ENCODE data around the gene SNRNP25.
"Not testable (repeated sequence)": the region's sequence is repeated elsewhere in the genome, so short reads cannot be mapped to it uniquely, and the experiment has no call there.

The SNRNP25 gene

GRCh38 chr16:41439-42068, 12.1 kb upstream of the SNRNP25 start:
- DNase-seq (ENCODE audit: low read depth in 2 of 2): no peak

- DNase-seq (ENCODE audit: low read depth in 2 of 2): no peak
These were observed 11.6 kb upstream of the SNRNP25 start for GRCh38 chr16:42069-42457.

DNA sequence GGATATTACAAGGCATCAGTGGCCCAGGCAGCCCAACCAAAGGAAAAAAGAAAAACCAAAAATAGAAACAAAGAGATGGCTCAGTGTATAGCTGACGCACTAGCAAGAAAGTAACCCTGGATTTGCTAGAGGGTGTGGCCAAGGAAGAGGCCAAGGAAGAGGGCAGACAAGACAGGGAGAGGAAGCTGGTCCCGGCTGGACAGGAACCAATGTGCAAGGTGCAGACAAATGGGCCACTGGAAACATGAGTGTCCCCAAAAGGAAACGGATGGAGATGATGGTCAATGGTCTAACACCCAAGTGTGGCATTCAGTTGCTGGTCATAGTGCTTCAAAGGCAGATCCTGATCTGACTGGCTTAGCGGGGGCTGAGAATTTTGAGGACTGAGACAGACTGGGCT, 10.9 kb upstream of the SNRNP25 start:
- no peak for DNase-seq (ENCODE audit: low read depth in 2 of 2)

- no peak for DNase-seq (ENCODE audit: low read depth in 2 of 2)
These were observed 10.3 kb upstream of the SNRNP25 start for GRCh38 chr16:43294-43693.

- no peak for DNase-seq (ENCODE audit: low read depth in 2 of 2)
These were observed 9.0 kb upstream of the SNRNP25 start for GRCh38 chr16:44655-45054.

DNA sequence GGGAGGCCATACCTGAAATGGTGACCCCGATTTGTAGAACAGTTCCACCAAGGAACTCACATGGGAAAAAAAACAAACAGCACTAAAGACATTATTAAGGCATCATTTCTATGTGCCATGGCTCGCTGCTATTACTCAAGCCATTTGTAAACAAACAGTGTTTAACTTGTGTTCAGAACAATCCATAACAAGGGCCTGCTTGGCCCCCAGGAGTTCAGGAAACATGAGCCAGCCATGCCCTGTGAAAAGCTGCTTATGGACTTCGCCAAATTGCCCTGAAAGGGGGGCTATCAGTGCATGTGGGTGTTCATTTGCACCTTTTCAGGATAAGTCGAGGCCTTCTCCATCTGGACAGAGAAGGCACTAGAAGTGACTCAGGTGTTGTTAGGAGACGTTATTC, 8.2 kb upstream of the SNRNP25 start:
- DNase-seq (ENCODE audit: low read depth in 2 of 2): no peak

DNA sequence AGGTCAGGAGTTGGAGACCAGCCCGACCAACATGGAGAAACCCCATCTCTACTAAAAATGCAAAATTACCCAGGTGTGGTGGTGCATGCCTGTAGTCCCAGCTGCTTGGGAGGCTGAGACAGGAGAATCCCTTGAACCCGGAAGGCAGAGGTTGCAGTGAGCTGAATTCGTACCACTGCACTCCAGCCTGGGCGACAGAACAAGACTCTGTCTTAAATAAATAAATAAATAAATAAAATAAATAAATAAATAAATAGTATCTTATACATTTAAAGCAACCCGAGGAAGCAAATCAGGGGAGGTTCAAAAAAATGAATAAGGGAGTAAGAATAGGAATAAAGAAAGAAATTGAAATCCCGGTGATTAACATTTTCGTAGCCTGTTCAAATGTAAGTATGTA, 7.1 kb upstream of the SNRNP25 start:
- DNase-seq (ENCODE audit: low read depth in 2 of 2): not testable (repeated sequence)

GRCh38 chr16:47234-47633, 6.4 kb upstream of the SNRNP25 start:
- no peak for DNase-seq (ENCODE audit: low read depth in 2 of 2)

DNA sequence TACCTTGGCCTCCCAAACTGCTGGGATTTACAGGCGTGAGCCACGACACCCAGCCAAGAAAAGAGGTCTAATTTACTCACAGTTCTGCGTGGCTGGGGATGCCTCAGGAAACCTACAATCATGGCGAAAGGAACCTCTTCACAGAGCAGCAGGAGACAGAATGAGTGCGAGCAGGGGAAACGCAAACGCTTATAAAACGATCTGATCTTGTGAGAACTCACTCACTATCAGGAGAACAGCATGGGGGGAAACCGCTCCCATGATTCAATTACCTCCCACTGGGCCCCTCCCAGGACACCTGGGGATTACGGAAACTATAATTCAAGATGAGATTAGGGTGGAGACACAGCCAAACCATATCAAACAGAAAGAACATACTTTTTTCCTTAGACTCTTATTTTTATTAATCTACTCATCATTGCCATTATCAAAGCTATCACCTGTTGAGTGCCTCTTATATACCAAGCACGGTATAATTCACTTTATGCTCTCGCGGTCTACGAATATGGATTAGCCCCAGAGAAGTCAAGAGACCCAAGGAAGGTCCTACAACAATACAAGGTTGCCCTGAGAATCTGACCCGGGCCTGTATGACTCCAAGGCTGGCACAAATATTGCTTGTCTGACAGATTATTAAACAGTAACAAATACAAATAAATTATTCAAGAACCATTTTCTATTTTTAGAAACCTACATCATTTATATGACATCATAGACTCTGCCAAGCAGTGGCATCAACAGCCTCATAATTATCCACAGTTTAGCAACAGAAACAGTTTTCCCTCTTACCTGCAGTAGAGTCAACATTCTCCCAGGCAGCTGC, 2.6 kb upstream of the SNRNP25 start:
- DNase-seq (ENCODE audit: low read depth in 2 of 2): no peak

GRCh38 chr16:54237-54581, 581 bp downstream of the SNRNP25 start:
- DNase-seq (ENCODE audit: low read depth in 2 of 2): no peak

GRCh38 chr16:55571-56136, 2.0 kb downstream of the SNRNP25 start:
- DNase-seq (ENCODE audit: low read depth in 2 of 2): no peak

DNA sequence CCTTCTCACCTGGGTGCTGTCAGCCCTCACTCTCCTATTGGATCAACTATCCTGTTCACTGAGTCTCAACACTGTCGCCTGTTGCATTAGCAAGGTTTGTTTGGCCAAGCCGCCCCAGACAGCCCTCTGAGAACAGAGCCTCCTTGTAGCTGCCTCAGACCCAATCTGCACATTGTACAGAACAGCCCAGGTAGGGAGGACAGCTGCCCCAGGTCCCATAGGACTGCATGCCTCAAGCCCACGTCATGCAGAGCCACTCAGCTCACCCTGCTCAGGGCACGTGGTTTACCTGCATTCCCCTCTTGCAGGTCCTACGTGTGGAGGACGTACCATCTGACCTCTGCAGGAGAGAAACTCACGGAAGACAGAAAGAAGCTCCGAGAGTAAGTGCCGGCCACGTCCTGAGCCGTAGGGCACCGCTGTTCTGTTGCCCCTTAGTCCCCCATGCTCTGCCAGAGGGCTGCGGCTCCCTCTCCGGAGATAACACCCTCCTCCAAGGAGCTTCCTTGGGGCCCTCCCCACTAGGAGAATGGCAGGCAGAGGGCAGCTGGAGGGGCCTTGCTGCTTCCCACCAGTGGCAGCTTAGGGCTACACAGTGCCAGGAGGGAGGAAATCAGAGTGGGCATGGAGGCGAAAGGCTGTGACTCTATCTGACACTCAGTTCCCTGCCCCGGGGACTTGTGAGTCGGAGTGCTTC, 2.8 kb downstream of the SNRNP25 start:
- DNase-seq (ENCODE audit: low read depth in 2 of 2): no peak

DNA sequence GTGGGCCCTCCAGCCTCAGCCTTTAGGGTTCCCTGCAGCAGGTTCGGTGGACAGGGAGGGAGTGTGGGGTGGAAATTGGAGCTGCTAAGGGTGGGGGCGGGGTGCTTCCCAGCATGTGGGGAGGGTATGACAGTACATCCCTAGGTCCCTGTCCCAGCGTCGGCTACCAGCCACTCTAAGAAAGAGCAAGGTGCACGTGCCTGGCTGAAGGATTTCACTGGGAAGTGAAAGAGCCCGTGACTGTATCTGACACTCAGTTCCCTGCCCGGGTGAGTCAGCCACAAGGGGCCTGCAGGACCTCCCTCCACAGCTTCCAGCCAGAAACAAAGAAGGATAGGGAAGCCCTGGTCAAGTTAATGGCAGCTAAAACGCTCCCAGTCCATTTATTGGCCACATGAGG, 4.1 kb downstream of the SNRNP25 start:
- DNase-seq (ENCODE audit: low read depth in 2 of 2): no peak

DNA sequence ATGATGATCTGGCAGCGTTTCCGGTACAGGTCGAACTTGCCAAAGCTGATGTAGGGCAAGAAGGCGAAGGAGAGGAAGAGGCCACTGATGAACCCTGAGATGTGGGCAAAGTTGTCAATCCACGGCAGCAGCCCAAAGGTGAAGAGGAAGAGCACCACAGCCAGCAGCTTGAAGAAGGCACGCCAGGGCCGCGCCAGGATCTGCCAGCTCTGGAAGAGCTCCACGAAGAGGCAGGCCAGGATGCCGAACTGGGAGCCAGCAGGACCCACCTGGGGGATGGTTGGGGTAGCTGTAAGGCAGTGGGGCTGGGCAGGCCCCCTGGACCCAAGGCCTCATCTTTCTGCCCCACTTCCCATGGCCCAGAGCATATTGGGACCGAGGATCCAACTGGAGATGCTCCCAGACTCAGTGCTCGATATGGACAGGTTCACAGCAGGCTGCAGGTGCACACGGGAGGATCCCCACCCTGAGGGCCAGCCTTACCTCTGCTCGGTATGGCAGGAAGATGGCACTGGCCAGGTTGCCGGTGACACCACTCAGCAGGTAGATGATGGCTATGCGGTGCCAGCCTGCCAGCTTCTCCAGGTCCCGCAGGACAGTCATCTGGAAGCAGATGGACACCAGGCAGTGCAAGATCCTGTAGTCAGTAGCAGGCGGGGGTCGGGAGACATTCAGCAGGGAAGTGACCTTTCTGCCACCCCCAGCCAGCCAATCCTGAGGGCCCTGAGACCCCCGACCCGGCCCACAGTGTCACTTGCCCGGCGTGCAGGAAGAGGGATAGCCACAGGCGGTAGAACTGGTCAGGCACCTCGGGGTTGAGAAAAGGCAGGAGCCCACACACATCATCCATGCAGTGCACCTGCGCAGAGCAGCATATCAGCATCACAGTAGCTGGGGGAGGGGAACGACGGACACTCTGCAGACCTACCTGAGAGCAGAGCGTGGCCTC, 5.1 kb downstream of the SNRNP25 start:
- DNase-seq (ENCODE audit: low read depth in 2 of 2): no peak

GRCh38 chr16:59440-60059, 5.9 kb downstream of the SNRNP25 start:
- DNase-seq (ENCODE audit: low read depth in 2 of 2): no peak

DNA sequence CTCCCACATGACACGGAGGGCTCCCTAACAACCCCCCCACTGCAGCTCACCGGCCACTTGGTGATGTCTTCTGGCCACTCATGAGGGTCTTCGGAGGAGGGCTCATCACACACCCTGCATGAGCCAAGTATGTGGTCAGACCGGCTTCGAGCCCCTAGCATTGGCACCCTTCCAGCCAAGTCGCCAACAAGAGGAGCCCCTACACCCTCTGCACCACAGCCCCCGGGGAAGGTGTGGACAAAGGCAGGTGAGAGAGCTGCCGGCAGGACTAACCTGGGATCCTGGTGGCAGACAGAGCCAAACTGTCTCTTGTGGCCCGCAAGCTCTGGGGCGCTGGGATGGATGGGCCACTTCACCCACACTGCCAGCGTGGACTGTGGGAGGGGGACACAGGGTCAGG, 6.5 kb downstream of the SNRNP25 start:
- no peak for DNase-seq (ENCODE audit: low read depth in 2 of 2)

DNA sequence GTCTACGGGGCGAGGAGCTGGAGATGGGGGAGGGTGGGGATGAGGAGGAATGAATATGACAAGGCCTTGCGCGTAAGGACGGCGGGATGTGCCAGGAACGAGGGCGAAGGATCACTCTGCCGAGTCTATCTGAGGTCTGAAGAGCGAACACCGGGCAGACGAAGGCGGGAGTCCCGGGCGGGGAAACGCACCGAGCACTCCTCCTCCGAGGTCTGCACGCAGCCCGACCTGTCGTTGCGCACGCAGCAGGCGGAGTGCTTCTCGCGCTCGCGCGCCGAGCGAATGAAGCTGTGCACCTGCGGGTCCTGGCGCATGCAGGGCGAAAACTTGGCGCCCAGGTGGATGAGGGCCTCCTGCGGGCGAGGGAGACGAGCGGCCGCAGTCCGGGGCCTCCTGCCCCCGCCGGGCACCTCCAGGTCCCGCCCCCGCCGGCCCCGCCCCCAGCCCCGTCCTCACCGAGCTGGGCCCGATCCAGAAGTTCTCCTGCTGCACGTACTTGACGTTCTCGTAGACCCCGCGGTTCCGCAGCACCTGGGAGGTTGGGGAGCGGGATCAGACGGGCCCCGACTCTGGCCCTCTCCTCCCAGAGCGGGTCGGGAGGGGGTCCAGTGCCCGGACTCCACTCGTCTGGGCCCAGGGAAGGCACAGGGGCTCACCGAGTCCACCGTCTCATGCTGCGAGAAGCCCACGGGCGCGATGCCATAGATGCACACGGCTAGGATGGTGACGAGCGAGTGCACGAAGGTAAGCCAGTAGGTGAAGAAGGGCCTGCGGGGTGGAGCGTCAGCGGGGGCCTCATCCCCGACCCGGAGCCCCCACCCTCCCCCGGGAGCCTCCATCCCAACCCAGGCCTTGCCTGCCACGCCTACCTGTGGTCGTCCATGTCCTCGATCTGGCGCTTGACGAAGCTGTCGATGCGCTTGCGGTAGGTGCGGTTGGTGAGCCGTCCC, 7.6 kb downstream of the SNRNP25 start:
- DNase-seq (ENCODE audit: low read depth in 2 of 2): no peak

DNA sequence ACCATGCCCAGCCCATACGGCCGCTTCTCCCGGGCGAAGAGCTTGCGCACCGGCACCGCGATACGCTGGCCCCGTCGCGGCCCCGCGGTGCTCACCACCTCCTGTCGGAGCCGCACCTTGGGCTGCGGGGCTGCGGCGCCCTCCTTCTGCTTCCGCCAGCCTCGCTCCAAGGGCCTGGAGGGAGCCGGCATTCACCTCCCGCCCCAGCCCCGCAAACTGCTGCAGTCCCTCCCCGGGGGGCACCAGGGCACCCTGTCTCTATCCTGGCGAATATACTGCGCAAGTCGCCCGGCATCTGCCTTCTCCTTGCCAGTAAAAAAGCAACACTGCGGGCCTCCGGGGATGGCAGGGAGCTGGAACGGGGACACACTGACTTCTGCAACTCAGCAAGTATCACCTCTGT, 8.3 kb downstream of the SNRNP25 start:
- no peak for DNase-seq (ENCODE audit: low read depth in 2 of 2)

DNA sequence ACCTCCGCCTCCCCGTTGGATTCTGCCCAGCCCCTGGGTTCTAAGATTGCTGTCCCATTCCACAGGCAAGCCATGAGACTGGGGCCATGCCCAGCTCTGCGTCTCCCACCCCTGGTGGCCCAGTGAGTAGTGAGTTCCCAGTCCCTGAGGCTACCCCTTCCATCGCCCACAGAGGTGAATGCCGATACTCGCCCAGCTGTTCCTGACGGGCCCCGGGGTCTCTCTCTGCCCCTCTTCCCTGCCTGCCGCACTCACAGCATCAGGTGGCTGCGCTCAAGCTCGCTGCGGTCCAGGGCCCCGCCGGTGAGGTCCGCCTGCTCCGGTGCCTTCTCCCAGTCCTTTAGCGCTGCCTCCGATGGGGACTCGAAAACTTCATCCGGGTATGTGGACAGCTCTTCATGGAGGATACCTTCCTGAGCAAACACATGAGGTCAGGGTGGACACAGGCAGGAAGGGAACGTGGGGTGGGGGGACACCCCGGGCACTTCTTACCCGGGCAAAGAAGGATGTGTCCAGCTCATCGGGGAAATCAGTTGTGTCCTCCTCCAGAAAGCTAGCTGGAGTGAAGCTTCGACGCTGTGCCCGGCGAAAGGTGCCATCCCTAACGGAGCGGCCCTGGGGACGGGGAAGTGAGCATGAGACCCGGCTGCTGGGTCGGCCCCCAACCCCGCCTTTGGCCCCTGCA, 8.8 kb downstream of the SNRNP25 start:
- DNase-seq (ENCODE audit: low read depth in 2 of 2): no peak
